ENCODE measurements around the gene ABHD14A.

ABHD14A gene

DNA sequence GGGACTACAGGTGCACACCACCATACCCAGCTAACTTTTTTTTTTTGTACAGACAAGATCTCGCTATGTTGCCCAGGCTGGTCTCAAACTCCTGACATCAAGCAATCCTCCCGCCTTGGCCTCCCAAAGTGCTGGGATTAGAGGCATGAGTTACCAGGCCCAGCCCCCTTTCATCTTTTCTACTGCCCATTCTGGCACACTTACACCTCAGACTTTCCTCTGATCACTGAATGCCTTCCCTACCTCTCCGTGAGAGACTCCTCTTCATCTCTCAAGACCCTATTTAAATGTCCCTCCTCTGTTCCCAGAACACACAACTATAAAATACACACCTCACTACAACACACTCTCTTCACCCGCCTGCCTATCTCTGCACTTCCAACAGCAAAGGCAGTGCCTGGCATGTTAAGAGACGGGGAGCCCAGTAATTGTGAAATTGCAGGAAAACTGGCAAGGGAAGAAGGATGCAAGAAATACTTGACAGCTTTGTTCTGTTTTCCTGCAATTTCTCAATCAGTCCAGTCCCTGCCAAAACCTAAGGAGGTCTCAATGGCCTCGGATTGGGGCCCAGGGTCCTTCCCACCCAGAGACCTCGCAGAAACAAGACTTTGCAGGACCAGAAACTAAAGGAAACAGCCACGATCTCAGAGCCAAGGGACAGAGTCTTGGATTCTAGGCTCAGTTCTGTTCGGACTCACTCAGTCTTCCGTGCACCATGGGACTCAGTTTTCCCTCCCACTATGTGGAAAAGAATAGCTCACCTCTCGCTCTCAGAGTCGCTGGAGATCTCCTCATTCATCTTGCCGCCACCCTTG is 34.0 kb upstream of the ABHD14A start:
- DNase-seq (ENCODE audit: low read depth in 2 of 2): no peak

DNA sequence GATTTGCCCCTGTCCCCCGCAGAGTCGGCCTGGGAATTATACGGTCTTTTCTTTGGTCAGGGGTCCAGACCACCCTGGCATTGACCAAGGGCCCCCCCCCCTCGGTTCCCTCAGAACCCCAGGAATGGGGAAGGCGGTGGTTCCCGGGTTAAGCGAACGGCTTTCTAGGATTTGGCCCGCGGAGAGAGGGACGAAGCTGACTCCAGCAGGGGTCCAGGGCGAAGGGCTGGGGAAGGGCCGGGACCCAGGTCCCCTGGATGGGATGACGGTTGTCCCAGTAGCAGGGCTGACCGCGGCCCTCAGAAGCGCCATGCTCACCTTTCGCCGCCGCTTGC is 33.4 kb upstream of the ABHD14A start:
- DNase-seq (ENCODE audit: low read depth in 2 of 2): no peak

DNA sequence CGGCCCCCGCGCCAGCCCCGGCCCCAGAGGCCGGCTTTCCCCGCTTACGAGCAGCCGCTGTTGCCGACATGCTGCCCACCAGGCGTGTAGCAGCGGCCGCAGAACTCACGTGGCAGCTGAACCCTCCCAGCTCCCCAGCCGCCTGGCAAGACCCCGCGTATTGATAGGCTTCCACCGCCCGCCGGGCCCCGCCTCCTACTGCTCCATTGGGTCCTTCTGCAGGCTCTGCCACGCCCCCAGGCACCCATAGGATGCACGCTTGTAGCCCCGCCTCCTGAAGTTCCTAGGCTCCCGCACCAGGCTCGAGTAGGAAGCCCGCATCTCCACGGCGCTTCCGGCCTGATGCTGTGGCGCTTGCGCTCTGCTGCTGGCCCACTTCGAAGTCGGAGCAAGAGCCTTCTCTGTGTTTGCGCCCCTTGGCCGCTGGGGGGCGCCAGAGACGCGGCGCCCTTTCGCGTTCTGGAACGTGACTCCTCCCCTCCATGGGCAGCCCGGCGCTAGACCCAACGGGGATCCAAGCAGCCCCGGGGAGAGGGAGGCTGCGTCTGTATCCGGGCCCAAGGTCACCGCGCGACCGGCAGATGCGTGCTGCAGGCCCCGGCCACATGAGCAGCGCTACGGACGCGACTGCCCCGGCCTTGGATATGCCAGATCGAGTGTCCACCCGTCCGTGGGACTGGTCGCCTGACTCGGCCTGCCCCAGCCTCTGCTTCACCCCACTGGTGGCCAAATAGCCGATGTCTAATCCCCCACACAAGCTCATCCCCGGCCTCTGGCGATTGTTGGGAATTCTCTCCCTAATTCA is 32.9 kb upstream of the ABHD14A start, which contains the start of the genes PARP3 and RRP9:
TSS of gene PARP3 (plus strand) at position 566 of the 805 bp plus-strand sequence. CDS start 993 bp downstream, outside the sequence.
TSS of gene RRP9 (minus strand) at position 107 of the 805 bp plus-strand sequence. CDS start at position 70, 37 bp downstream.
- peak; percentile 100 for DNase-seq (ENCODE audit: low read depth in 2 of 2)

DNA sequence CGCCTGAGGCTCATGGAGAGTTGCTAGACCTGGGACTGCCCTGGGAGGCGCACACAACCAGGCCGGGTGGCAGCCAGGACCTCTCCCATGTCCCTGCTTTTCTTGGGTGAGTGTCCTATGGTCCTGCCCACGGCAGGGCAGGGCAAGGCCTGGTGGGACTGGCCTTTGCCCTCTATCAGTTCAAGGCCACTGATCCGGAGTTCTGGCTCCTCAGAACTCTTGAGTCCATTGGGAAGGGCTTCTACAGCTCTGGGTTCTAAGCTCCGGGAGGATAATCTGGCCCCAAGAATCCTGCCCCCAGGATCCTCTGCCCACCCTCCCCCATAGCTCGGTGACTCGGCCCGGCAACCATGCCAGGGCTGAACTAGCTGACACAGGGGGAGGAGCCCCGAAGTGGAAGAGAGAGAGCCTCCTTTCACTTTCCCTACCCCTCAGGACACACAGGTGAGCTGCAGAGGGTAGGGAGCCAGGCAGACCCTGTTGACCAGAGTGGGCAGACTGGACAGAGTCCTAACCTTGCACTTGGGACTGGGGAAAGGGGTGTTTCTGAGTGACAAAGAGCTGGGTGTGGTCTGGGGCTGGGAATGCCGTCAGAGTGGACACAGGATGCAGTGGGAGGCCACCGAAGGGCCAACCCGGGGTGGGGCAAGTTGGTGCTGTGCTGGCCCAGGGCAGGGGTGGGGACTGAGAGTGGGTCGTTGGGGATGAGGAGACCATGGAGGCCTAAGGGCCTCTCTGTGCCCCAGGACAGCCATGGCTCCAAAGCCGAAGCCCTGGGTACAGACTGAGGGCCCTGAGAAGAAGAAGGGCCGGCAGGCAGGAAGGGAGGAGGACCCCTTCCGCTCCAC is 32.0 kb upstream of the ABHD14A start:
- peak; percentile 45 to 55 for DNase-seq (ENCODE audit: low read depth in 2 of 2)

DNA sequence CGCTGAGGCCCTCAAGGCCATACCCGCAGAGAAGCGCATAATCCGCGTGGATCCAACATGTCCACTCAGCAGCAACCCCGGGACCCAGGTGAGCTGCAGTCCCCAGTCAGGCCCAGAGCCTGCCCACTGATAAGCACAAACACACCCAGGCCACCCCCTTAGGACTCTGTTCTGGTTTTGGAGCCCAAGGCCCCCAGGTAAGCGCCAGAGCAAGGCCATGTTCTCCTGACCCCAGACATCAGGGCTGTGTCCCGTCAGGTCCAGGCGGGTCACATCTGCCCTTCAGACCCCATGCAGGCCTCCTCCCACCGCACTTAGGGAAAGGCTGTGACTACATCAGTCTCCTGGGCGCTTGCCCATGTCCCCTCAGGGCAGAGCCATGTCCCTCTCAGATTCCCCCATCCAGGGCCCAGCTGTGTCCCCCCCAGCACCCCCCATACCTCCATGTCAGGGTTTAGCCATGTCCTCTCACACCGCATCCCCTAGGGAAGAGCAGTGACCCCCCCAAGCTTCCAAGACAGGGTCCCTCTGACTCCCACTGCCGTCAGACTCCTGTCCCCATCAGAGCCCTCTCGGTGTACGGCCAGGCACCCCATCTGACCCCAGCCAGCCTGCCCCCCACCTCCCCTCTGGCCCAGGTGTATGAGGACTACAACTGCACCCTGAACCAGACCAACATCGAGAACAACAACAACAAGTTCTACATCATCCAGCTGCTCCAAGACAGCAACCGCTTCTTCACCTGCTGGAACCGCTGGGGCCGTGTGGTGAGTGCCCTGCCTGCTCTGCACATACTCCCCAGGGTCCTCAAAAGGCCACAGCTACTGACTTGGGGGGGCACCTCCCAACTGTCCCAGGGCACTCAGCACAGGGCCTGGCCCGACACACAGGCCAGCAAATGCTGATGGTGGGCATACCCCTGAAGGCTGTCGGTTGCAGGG is 31.1 kb upstream of the ABHD14A start:
- no peak for DNase-seq (ENCODE audit: low read depth in 2 of 2)

DNA sequence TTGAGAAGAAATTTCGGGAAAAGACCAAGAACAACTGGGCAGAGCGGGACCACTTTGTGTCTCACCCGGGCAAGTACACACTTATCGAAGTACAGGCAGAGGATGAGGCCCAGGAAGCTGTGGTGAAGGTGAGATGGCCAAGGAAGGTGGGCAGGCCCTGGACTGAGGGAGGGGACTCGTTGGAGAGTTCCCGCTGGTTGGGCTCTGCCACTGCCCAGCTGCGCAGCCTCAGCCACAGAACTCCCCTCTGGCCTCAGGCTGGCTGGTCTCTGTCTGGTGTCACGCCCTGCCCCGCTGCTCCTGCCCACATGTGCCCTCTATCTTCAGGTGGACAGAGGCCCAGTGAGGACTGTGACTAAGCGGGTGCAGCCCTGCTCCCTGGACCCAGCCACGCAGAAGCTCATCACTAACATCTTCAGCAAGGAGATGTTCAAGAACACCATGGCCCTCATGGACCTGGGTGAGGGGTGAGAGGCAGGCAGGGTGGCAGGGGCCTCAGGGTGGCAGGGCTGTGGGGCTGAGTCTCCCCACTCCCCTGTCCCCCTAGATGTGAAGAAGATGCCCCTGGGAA is 30.3 kb upstream of the ABHD14A start:
- DNase-seq (ENCODE audit: low read depth in 2 of 2): no peak

DNA sequence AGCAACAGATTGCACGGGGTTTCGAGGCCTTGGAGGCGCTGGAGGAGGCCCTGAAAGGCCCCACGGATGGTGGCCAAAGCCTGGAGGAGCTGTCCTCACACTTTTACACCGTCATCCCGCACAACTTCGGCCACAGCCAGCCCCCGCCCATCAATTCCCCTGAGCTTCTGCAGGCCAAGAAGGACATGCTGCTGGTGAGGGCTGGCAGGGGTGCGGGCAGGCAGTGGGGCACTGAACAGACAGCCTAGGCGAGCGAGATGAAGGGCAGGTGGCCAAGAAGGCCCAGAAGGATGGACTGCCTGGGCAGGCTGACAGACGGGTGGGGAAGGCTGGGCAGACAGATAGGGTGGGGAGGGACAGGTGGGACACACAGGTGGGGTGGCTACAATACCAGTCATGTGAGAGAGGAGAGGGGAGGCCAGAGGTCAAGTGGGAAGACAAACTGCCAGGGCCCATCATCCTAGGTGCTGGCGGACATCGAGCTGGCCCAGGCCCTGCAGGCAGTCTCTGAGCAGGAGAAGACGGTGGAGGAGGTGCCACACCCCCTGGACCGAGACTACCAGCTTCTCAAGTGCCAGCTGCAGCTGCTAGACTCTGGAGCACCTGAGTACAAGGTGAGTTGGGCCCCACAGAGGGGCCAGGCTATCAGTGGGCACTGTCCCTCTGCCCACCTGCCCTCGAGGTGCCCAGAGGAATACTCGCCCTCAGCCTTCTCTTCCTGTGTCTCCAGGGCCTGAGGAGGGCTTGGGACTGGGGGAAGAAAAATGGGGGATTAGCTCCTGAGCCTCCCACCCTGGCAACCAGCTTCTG is 29.6 kb upstream of the ABHD14A start:
- DNase-seq (ENCODE audit: low read depth in 2 of 2): no peak

DNA sequence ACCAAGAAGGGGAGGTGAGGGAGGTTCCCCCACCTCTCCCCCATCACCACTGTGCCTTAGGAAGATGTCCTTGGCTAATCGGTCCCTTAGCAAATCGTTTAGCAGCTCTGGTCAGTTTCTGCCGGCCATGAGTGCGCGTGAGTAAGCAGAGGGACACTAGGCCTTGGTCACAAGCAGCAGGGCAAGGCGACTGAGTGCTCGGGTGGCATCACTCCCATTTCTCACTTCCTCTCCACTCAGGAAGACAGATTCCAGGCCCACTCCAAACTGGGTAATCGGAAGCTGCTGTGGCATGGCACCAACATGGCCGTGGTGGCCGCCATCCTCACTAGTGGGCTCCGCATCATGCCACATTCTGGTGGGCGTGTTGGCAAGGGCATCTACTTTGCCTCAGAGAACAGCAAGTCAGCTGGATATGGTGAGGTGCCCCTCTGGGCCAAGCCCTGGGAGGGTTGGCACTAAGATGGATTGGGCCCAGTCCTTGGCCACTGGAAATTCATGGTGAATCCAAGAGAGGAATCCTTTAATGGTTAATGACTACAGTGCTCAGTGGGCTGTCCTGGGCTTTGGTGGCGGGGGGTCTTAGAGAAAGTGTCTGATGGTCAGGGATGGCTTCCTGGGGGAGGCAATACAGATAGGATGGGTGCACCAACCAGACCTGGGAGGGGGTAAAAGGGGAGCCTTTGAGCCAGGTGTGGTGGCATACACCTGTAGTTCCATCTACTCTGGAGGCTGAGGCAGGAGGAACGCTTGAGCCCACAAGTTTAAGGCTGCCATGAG is 28.7 kb upstream of the ABHD14A start:
- DNase-seq (ENCODE audit: low read depth in 2 of 2): no peak

DNA sequence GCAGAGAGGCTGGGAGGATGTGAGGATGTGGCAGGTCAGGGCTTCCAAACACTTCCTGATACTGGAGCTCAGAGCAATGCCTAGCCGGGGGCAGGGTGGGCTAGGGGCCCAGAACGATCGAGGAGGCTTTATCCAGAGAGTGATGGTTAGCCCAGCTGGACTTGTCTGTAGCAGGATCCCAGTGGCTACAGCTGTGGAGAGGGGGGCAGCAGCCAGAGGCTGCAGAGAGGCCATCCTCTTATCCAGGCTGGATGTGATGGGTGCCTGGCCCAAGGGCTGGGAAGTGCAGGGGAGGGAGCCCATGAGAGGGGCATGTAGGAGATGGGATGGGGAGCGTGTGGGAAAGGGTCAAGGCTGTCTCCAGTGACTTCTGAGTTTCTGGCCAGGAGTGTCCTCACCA is 28.1 kb upstream of the ABHD14A start:
- DNase-seq (ENCODE audit: low read depth in 2 of 2): no peak

DNA sequence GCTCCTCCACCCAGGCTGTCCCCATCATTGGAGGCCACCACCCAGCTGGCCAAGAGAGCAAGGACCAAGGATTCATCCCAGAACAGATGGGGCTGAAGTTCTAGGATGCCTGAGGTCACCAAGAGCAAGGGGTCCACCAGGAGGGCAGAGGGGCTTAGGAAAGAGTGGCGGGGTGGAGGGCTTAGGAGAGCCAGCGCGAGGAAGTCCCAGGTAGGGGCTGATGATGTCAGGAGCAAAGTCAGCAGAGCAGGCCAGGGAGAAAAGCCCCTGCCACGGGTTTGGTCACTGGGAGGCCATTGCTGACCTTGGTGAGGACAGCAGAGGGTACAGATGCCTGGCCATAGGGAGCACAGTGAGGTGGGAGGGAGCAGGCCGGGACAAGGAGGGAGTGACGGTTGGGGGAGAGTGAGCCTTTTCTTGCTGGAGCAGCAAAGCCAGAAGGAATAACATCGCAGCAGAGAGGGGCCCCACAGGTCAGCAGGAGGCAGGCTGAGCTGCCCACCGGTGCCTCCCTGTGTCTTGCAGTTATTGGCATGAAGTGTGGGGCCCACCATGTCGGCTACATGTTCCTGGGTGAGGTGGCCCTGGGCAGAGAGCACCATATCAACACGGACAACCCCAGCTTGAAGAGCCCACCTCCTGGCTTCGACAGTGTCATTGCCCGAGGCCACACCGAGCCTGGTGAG is 27.5 kb upstream of the ABHD14A start:
- DNase-seq (ENCODE audit: low read depth in 2 of 2): no peak

DNA sequence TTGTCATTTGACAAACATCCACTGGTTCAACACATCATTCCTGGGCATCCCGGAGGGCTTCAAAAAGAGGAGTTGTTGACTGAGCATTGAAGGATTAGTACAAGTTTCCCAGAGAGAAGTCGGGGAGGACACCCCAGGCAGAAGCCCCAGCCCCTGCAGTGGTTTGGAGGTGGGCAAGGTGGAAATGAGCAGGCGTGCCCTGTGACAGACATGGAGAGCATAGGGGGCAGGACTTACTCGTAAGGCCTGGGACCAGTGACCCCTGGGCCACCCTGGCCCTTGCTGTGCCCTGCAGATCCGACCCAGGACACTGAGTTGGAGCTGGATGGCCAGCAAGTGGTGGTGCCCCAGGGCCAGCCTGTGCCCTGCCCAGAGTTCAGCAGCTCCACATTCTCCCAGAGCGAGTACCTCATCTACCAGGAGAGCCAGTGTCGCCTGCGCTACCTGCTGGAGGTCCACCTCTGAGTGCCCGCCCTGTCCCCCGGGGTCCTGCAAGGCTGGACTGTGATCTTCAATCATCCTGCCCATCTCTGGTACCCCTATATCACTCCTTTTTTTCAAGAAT is 26.8 kb upstream of the ABHD14A start:
- DNase-seq (ENCODE audit: low read depth in 2 of 2): no peak

DNA sequence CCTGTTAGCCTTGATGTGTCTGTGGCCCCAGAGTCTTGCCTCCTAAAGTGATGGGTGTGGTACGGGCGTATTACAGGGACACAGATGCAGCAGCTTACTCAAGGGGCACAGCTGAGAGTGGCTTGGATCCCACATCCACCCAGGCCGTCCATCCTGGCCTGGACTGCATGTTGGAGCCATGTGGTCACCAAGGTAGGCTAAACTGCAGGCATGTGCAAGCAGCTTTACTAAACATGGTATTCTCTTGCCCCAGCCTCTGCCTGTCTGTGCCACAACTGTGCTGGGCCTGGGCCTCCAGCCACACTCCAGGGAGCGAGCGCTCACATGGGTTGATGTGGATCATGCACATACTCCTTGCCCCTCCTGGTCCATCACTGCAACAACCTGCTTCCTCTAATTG is 25.7 kb upstream of the ABHD14A start:
- DNase-seq (ENCODE audit: low read depth in 2 of 2): no peak

DNA sequence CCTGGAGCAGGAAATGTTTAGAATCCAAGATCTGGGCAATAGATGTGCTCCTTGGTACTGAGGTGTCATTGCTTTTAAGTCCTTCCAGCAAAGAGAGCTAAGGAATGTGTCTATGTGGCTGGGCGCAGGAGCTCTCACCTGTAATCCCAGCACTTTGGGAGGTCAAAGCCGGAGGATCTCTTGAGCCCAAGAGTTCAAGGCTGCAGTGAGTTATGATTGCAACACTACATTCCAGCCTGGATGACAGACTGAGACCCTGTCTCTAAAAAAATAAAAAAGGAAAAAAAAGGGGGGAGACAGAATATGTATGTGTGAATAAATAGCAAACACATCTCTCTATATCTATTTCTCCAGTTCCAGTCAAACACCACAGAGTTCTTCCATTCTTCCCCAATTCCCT is 24.0 kb upstream of the ABHD14A start:
- no peak for DNase-seq (ENCODE audit: low read depth in 2 of 2)

DNA sequence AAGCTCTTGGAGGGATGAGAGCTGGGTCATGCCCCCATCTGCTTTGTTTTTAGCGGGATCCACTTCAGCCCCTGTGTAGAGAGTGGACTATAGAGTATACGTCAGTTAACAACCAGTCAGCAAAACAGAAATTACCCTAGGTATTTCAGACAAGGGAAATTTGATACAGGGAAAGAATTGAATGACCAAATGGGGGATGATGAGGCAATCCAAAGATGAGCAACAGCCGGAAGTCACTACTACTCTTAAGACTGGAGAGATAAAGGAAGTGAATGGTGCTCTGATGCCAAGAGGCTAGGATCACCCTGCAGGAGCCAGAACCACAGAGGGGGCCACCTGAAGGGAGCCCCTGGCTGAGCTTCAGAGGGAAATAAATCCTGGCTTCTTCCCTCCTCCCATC is 21.4 kb upstream of the ABHD14A start:
- DNase-seq (ENCODE audit: low read depth in 2 of 2): no peak

DNA sequence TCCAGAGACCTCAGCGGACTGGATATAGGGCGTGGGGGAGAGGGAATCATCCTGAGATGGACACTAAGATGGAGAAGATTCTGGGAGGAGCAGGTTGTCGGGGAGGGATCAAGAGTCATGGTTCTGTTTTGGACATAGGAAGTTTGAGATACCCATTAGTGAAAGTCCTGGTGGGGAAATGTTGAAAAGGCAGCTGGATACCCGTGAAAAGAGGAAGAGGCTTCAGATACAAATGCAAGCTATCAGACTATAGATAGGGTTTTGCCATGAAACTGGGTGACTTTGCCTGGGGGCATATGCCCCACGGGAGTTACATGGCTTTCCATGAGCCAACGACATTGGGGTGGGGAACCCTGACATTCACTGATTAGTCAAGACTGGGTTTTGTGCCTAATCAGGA is 20.8 kb upstream of the ABHD14A start:
- DNase-seq (ENCODE audit: low read depth in 2 of 2): no peak

DNA sequence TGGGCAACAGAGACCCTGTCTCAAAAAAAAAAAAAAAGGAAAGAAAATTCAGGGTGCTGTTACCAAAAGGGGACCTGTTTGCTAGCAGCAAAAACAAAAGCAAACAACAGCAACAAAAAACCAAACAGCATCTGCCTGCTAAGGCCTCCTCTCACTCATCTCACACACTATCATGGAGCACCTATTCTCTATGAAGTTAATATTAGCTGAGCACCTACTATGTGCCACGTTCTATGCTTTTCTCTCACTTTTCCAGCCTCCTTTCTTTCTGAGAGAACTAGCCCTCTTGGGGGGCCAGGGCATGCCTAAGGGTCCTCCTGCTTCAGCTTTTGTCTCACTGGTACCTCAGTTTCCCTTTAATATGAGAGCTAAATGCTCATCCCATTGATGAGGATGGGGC is 20.2 kb upstream of the ABHD14A start:
- no peak for DNase-seq (ENCODE audit: low read depth in 2 of 2)

DNA sequence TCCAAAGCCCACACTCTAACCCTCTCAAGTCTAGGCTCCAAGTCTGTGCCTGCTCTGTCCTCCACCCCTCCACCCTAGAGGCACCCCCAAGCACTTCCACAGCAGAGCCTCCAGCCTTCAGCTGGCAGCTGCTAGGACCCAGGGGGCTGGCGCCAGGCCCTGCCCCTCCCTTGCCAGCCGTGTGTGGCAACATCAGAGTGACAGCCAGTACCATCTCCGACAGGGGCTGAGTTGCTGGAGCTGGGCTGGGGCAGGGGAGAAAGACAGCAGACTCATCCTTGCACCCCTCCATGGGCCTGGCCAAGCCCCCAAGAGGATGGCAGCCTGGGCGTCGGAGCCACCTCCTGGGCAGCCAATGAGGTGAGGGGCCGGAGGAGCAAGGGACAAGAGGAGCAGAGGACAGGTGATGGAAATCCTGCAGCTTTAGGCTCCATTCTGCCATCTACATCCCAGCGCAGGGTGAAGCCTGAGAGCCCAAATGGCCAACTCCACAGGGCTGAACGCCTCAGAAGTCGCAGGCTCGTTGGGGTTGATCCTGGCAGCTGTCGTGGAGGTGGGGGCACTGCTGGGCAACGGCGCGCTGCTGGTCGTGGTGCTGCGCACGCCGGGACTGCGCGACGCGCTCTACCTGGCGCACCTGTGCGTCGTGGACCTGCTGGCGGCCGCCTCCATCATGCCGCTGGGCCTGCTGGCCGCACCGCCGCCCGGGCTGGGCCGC is 19.5 kb upstream of the ABHD14A start, which contains the start of gene GPR62:
TSS of gene GPR62 (plus strand) at position 207 of the 718 bp plus-strand sequence. CDS start at position 479, 272 bp downstream.
- DNase-seq (ENCODE audit: low read depth in 2 of 2): no peak
